Skin epidermis (tissue), 12 donors: ENCODE measurements around the gene RASD2.

ENCODE experiments used
- H3K27ac ChIP-seq, 21 experiments: fragments of 200-600 bp; sonication (generic) in 11 of 21; one replicate each; pipeline ENCODE4 v1.5.0; 2020; ENCODE audit warnings: mild to moderate bottlenecking in 3 of 21, inconsistent platforms in 2 of 21, moderate library complexity in 2 of 21
- H3K4me3 ChIP-seq, 7 experiments: fragments of 200-600 bp; sonication (generic) in 2 of 7; one replicate each; pipeline ENCODE4 v1.5.0; 2020; ENCODE audit warnings: inconsistent platforms in 2 of 7, mild to moderate bottlenecking in 2 of 7, moderate library complexity in 1 of 7

Gene RASD2

DNA sequence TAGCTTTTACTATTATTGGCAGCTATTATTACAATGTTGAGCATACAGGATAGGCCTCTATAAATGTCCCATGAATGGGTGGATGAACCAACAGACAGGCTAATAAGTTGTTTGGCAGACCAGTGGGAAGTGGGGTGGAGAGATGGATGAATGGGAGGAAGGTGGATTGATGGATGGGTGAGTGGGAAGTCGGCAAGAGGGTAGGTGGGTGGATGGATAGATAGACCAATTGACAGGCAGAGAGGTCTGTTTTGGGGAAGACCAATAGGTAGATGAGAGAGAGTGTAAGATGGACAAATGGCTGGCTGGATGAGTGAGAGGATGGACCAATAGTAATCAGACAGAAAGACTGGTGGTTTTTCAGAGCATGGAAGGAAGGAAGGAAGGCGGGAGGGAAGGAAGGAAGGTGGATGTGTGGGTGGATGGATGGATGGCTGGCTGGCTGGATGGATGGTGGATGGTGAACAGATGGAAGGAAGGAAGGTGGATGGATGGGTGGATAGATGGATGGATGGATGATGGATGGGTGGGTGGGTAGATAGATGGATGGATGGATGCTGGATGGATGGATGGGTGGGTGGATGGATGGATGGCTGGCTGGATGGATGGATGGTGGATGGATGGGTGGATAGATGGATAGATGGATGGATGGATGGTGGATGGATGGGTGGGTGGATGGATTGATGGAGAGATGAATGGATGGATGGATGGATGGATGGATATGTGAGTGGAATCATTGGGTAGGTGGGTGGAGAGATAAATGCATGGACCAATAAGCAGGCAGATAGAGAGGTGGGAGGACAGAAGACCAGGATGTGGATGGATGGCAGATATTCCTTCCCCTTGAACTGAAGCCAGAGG is 37.4 kb downstream of the RASD2 start:
- H3K27ac ChIP-seq: no peak overlapping the region
- no peak overlapping the region for H3K4me3 ChIP-seq

DNA sequence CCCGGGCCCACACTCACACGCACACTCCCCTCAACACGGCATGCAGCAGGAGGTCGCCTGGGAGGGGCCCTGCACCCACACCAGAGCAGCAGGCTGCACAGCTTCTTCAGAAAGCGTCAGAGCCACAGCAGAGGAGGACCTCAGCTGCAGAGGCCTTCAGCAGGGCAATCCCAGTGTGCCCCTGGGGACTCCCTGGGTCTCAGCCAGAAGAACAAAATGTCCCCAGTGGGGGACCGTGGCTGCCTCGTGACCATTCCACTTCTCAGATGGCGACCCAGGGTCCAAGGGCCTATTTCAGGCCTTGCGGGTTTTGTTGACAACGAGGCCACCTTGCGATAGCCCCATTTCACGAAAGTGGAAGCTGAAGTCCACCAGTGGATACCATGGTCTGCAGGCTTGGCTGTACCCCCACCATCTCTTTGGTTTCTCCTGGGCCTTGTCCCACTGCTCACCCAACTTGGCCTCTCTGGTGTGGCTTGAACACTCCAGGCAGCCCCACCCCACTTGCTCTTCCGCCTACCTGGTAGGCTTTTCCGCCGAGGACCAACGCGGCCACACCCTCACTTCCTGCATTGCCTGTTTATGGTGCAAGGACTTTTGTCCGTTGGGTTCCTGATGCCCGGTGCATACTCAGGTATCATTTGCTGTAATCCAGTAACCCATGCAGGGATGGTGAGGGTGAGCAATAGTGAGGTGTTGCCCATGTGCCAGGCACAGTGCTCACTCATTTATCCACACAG is 38.4 kb downstream of the RASD2 start:
- H3K27ac ChIP-seq: no peak overlapping the region
- no peak overlapping the region for H3K4me3 ChIP-seq

DNA sequence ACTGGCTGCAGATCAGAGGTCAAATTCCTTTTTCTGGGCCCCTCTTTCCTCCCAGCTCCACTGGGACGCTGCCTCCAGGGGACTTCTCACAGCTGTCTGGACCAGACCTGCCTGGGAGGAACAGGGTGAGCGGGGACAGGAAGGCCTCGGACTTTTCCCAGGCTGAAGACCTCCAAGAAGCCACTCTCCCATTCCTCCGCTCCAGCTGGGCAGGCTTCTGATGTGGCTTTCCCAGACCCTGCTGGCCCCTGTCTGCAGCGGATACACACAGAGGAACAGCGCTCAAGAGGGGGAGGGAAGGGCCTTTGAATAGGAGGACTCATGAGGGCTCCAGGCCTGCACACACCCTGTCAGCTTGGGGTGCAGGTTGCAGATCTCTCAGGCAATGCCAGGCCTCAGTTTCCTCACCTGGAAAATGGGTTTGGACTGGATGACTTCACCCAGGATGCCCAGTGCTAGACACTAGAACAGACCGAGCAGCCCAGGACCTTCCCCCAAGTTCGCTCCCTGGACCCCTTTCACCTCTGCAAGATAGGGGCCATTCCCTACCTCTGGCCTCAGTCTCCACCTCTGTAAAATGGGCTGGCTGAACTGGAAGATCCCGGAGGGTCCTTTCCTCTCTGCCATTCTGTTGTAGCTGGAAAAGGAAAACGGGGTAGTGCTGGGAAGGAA is 39.9 kb downstream of the RASD2 start:
- no peak overlapping the region for H3K4me3 ChIP-seq
- no peak overlapping the region for H3K27ac ChIP-seq

DNA sequence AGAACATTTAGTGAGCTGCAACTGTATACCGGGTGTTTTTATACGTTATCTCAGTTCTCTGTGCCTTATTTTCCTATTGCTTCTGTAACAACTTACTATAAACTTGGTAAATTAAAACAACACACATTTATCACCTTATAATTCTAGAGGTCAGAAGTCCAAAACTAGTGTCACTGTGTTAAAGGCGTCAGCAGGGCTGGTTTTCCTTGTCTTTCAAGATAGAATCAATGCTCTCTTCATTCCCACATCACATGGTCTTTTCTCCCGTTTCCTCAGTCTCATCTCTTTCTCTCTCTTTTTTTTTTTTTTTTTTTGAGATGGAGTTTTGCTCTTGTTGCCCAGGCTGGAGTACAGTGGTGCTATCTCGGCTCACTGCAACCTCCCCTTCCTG is 40.4 kb downstream of the RASD2 start:
- no peak overlapping the region for H3K4me3 ChIP-seq
- H3K27ac ChIP-seq: no peak overlapping the region

DNA sequence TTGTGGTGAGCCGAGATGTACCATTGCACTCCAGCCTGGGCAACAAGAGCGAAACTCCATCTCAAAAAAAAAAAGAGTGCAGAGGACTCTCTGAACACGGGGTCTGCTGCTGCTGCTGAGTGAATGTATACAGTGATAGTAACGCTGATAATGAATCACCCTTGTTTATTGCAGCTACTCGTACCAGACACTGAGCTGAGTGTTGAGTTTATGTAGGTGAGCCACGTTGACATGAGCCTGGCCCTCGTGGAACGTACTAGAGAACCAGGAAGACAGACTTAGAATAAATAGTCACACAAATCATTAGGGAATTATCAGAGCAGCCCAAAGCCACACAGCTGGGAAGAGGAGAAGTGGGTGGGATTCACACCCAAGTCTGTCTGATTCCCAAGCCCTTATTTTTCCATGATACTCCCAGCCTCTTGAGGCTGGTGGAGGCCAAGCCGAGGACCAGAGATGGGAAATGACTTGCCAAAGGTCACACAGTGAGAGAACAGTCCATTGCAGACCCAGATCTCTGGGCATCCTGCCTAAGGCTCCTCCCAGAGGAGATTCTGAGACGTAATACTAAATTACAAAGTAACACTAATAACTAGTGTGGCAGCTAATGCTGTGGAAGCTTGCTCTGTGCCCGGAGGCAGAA is 41.7 kb downstream of the RASD2 start:
- H3K27ac ChIP-seq: no peak overlapping the region

DNA sequence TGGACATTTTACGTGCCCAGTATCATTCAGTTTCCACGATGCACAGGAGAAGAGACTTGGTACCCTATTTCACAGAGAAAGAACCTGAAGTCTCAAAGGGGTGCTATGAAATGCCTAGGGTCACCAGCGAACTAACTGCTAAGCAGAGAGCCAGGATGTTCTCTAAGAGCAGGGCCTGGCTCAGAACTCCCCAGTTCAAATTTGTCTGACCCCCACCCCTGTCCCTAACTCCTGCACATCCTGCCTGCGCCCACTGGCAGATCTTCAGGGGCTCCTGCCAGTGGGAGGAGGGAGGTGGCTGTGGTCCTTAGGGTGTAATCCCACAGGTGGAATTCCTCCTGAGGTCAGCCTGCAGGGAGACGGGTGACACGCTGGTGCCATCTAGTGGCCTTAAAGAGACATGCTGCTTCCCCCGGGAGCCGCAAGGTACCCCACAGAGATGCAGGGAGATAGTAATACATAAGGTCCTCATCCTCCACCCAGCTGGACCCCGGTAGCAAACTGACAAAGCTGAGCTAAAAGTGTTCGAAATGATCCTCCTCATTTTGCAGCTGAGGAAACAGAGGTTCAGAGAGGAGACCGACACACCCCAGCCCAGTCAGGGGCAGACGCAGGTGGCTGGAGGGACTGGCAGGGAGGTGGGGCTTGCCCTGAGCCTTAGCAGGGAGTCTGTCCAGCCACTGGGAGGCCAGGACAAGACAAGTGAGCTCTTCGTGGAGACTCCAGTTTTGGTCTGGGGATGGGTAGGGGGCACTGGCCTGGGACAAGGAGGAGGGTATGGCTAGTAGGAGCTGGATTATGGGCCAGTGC is 42.4 kb downstream of the RASD2 start:
- Histone ChIP-seq H3K27ac (no peak overlapping the region), H3K4me3 (no peak overlapping the region)

More for the DNA sequence above, 41.7 kb downstream of the RASD2 start:
- H3K4me3 ChIP-seq: no peak overlapping the region

DNA sequence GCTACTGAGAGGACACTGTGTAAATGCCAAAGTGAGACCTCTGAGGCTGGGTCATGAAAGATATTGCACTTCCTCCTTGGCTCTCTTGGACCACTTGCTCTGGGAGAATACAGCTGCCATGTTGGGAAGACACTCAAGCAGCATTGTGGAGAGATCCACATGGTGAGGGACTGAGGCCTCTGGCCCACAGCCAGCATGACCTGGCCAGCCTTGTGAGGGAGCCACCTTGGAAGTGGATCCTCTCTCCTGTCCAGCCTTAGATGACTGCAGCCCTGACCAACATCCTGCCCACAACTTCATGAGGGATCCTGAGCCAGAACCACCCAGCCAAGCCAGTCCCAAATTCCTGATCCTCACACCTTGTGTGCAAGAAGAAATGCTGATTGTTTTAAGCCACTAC is 46.1 kb downstream of the RASD2 start:
- H3K4me3 ChIP-seq: no peak overlapping the region
- no peak overlapping the region for H3K27ac ChIP-seq

DNA sequence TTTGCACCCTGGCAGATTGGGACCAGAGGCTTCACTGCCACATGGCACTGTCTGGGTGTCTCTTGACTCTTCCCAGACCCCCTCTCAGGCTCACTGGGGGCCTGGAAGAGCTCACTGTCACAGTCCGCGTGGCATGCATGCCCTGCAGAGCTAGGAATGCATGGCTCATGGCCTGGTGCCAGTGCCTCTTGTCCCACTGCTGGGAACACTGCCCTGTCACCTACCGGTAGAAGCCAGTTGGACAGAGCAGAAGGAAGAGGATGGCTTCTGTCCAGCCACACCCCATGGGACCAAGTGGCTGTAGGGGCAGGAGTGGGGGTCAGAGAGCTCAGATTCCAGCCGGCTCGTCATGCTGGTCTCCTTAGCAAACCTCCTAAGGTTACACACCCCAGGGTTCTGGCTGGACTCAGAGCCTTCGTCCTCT is 46.8 kb downstream of the RASD2 start:
- H3K4me3 ChIP-seq: no peak overlapping the region

DNA sequence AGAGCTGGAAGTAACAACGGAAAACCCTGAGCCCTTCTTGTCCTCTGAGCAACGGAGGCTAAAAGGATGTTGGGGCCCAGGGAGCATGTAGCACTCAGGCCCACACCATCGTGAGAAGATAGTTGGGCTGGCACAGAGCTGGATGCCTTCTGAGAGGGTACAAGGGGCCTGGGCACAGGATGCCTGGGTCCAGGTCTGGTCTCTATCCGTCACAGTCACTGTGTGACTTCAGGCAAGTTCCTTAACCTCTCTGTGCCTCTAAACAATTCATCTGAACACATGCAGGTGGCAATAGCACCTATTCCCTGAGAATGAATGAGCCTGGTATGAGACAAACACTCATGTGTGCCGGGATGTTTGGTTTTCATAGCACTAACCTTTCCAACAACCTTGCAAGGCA is 47.3 kb downstream of the RASD2 start:
- H3K27ac ChIP-seq: no peak overlapping the region

More for the DNA sequence above, 46.8 kb downstream of the RASD2 start:
- no peak overlapping the region for H3K27ac ChIP-seq

DNA sequence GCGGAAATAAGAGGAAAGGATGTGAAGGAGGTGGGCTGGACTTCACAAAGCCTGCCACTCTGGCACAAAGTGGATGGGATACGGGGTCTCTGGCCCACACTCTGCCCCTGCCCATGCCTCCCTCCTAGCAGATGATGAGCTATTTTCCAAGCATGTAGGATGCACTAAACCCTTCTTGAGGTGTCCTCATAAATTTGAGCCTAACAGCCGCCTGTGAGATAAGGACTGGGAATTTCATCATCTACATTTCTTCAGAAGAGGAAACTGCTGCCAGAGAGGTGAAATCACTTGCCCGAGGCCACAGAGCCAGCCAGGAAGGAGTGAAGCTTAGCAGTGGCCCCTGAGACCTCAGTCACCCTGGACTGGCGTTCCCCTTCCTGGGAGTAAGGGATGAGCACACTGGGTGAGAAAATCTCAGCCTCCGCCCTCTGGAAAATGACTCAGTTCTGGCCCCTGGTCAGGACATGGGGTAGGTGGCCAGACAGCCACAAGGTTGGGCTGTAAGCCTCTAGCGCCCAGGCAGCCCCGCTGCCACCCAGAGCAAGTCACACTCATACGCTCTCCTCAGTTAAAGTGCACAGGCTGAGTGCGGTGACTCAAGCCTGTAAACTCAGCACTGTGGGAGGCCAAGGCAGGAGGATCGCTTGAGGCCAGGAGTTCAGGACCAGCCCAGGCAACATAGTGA is 48.6 kb downstream of the RASD2 start:
- no peak overlapping the region for H3K27ac ChIP-seq
- no peak overlapping the region for H3K4me3 ChIP-seq

More for the DNA sequence above, 47.3 kb downstream of the RASD2 start:
- H3K4me3 ChIP-seq: no peak overlapping the region

DNA sequence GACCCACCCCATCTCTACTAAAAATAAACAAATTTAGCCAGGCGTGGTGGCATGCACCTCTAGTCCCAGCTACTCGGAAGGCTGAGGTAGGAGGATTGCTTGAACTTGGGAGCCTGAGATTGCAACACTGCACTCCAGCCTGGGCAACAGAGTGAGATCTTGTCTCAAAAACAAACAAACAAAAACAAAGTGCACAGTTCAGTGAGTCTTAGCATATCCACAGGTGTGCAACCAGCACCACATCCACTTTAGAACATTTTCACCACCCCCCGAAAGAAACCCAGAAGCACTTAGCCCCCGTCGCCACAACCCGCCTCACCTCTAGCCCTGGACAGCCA is 49.1 kb downstream of the RASD2 start:
- Histone ChIP-seq H3K4me3 (no peak overlapping the region), H3K27ac (no peak overlapping the region)

DNA sequence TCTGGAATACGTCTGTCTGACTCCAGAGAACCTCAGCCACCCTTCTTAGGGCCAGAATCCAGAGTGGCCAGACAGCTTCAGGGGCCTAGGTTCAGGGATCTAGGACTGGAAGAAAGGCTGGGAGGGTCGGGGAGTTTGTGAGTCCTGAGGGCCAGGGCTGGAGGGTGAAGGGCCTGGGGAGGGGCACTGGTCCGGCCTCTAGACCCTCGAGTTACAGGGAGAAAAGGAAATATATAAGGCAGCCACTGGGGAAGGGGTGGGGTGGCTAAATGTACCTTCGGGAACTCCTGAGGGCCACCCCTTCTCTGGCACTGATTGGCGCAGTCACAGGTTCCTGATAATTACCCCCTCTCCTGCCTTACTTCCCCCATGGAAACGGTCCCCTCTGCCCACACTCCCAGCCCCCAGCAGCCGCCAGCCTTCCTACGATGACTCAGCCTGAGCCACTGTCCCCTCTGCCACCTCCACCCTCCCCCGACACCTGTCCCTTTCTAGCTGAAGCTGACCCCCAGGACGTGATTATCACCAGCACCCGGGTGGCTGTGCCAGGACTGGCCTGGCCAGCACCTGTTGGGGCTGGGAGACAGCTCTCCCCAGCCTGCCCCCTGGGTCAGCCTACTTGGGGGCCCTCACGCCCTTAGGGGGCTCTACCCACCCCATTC is 50.1 kb downstream of the RASD2 start:
- Histone ChIP-seq H3K4me3 (no peak overlapping the region), H3K27ac (no peak overlapping the region)

DNA sequence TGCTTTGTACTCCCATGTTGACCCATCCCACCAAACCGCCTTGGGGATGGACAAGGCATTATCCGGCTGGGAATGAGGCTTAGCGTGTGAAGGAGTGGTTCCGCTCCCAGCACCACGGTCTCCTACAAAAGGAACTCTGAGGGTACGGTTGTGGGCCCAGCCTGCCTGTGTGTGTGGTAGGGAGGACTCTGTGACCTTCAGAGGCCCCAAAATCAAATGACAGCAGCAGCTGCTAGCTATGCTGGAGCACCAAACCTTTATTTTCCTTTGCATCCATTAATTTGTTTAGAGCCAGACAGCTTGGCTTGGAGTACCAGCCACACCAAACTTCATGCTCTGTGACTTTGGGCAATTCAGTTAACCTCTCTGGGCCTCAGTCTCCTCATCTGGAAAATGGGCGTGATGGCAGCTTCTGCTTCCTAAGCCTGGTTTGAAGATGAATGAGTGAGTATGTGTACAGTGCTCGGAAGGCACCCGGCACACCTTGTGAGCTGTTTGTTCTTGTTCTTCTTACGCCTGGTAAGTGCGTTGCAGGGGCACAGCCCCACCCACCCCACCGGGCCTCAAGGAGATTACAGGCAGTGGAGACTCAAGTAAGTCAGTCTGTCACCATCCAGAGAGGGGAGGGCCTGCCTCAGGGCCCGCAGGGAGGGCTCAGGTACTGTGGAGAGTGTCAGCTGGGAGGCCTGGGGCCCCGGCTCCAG is 51.2 kb downstream of the RASD2 start:
- Histone ChIP-seq H3K27ac (no peak overlapping the region), H3K4me3 (no peak overlapping the region)

DNA sequence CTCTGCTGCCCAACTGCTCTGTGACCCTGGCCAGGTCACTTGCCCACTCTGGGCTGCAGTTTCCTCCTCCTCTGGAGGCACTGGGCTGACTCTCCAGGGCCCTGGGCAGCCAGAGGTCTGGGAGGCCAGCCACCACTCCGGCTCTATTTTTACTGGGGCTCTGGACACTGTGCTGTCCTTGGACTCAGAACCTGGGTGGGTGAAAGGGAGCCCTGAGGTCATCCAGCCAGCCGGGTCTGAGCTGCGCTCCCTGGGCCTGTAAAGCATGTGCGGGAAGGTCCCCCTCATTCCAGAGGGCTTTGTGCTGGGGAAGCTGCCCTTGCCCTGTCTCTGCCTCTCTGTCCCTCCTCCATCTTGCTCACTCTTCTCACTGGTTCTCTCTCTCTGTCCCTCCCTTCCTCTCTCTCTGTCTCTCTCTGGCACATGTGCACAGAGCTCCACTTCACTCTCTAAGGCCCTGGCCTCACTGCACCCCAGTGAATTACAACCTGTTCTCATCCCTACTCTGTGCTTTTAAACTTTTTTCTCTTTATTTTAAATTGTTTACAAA is 51.9 kb downstream of the RASD2 start:
- Histone ChIP-seq H3K4me3 (no peak overlapping the region), H3K27ac (no peak overlapping the region)

DNA sequence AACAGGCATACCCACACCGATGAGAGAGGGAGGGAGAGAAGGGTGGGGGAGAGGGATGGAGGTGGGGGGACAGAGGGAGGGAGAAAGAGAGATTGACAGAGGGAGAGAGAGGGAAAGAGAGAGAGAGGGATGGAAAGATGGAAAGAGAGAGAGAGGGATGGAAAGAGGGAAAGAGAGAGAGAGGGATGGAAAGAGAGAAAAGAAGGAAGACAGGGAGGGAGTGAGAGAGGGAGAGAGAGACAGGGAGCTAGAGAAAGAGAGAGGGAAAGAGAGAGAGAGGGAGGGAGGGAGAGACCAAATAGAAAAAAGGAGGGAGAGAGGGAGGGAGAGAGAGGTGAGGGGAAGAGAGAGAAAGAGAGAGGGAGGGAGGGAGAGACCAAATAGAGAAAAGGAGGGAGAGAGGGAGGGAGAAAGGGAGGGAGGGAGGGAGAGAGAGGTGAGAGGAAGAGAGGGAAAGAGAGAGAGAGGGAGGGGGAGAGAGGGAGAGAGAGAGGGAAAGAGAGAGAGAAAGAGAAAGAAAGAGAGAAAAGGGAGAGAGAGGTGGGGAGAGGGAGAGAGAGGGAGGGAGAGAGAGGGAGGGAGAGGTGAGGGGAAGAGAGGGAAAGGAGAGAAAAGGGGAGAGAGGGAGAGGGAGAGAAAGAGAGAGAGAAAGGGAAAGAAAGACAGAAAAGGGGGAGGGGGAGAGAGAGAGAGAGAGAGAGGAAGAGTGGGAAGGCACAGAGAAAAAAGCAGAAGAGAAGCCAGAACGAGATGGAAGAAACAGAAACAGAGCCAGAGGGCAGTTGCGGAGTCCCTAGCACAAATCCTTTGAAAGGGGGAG is 52.6 kb downstream of the RASD2 start:
- no peak overlapping the region for H3K4me3 ChIP-seq

DNA sequence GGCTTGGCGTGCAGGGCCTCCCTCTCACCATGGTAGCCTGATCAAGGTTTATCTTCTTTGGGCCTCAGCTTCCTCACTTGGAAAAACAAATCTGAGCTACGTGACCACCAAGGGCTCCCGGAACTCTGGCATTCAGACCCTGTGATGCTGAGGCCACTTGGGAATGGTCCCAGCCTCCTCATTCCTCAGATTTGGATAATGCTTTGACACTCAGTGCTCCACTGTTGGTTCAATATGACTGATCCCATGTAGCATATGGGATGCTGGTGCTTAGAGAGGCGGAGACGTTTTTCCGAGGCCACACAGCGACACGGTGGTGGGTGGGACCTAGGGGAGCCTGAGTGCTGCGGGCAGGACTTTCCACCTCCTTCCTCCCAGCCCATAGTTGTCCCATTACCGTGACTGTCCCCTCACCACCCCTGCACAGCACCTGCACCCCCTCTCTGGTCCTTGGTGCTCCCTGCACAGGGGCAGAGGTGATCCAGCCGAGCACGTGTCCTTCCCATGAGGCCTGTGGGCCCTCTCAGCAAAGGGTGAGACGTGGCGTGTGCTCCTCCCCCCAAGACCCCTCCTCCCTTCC is 53.4 kb downstream of the RASD2 start:
- Histone ChIP-seq H3K4me3 (no peak overlapping the region), H3K27ac (no peak overlapping the region)

More for the DNA sequence above, 52.6 kb downstream of the RASD2 start:
- no peak overlapping the region for H3K27ac ChIP-seq
